Effector CD8-positive, alpha-beta T cell (primary cell): Measurements from ENCODE around the gene MEAF6.

Source experiments
- DNase-seq: peaks from one replicate; lab custom pipeline; 2025; lab: John Stamatoyannopoulos, UW

The MEAF6 gene

DNA sequence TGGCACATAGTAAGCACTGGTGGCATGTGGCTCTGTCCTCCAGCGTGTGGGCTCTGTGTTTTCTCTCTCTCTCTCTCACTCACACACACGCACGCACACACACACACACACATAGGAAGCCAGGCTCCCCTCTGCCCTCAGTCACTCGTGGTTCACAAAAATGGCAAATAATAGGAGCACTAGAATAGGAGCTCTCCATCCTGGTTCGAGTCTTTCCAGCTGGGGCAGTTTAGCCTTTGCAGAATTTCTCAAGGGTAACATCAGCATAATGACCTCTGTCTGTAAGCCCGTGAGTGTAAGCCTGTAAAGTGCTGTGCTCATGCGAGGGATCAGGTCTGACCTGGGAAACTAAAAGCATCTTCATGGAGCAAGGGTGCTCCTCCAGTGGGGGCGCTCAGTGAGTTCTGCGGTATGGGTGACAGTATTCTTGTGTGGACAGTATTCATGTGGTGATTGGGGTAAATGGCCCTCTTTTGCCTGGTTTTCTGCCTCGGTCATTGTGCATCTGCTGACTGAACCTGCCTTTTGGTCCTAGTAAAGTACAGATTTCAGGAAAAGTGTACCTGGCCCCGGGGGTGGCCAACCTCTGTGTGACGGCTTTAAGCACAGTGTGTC is 41.0 kb downstream of the MEAF6 start:
- no peak for DNase-seq

DNA sequence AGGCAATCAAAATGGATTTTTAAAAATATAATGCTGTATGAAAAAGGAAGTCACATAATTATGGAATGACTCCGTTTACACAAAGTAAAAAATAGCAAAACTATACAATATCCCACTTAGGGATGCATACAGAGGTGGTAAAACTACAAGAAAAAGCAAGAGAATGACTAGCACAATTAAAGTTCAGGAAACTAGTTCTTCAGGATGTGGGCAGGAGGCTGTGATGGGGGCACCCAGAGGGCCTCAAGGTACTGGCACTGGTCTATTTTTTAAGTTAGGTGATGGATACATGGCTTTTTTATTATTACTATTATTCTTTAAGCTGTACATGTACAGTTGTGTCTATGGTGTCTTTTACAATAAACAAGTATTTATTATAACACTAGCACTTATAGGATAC is 41.6 kb downstream of the MEAF6 start:
- no peak for DNase-seq

DNA sequence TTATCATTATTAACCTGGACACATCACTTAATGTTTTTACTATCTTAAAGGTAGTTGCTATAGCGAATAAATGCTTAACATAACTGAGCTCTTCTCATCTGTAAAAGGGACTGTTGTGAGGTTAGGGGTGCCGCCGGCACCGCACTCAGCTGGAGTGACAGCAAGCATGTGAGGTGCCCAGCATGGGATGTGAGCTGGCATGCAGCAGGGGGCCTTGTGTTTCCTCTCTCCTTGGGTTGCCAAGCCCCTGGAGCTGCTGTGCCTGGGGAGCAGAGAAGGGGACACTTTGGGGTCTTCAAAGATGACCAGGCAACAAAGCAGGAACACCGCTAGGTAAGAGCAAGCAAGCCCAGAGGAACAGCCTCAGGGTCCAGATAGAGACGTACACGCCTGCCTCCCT is 42.3 kb downstream of the MEAF6 start:
- no peak for DNase-seq

GRCh38 chr1:37471345-37472231 is 43.0 kb downstream of the MEAF6 start:
- DNase-seq = no peak

DNA sequence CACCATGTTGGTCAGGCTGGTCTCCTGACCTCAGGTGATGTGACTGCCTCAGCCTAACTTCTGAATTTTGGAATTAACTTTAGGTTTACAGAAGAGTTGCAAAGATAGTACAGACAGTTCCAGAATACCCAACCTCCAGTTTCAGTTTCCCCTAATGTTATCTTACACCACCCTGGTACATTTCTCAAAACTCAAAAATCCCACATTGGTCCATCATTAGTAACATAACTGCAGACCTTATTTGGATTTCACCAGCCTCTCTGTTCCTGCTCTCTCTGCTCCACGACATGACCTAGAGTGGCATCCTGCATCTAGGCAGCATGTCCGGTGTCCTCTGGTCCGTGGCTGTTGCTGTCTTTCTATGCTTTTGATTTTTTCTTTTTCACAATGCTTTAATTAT is 45.2 kb downstream of the MEAF6 start:
- DNase-seq = no peak

GRCh38 chr1:37468037-37468436 is 46.5 kb downstream of the MEAF6 start:
- DNase-seq = no peak

- DNase-seq = no peak
These were observed 48.7 kb downstream of the MEAF6 start for GRCh38 chr1:37465593-37466517.

DNA sequence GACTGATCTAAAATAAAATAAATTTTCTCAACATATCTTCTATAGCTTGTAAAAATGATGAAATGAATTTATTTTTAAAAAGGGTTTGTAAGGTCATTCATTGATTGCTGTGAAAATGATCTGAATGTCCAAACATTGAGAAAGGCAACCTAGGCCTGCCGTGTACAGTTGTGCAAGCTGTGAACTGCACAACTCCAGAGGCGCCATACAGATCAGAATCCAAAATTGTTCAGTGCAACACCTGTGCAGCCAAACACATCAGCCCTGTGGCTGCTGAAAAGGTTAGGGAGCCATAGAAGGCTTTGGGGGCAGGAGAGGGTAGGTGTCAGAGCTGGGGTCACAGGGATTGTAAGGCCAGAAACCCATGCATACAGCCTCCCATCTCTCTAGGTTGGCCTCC is 50.1 kb downstream of the MEAF6 start:
- no peak for DNase-seq

DNA sequence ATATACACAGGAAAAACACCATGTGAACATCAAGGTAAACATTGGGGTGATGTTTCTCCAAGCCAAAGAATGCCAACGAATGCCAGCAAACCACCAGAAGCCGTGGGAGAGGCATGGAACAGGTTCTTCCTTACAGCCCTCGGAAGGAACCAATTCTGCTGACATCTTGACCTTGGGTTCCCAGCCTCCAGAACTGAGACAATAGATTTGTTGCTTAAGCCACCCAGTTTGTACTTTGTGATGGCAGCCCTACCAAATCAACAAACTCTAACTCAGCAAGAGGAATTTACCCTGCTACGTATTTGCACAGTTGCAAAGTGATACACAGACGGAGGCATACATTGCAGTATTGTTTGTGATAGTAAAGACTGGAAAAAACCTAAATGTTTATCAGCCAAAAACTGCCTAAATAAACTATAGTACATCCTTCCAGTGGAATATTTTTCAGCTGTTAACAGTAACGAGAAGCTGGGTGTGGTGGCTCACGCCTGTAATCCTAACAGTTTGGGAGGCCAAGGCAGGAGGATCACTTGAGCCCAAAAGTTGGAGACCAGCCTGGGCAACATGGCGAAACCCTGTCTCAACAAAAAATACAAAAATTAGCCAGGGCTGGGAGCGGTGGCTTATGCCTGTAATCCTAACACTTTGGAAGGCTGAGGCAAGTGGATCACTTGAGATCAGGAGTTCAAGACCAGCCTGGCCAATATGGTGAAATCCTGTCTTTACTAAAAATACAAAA is 52.7 kb downstream of the MEAF6 start:
- DNase-seq = no peak

DNA sequence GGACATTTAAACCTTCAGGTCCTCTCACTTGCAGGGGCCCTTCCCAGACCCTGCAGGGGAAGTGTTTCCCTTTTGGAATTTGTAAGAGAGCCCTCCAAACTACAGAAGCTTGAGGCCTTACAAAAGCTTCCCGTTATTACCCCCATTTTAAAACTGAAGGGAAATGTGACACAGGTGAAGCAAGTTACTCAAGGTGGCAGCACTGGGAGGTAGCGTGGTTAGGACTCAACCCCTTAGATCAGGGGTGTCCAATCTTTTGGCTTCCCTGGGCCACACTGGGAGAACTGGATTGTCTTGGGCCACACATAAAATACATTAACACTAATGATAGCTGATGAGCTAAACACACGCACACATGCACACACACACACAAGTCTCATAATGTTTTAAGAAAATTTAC is 56.0 kb downstream of the MEAF6 start:
- no peak for DNase-seq

- no peak for DNase-seq
These were observed 58.0 kb downstream of the MEAF6 start for GRCh38 chr1:37456614-37457013.

DNA sequence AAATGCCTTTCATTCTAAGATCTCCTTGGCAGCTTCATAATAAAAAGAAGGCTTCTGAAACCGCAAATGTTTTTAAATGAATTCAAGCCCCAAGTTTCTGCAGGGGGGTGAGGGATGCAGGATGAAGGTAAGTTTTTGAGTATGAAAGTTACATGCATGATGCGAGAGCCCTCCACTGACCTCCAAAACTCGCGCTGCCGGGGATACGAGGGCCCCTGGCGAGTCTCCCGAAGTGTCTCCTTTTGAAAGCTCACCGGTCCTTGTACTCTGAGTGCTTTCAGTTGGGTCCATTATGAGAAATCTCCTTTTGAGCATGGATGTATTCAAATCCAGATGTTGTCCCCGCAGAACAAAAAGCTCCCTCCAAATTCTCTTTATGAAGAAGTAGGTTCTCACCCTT is 59.0 kb downstream of the MEAF6 start:
- no peak for DNase-seq

GRCh38 chr1:37453647-37454046 is 60.9 kb downstream of the MEAF6 start:
- DNase-seq = no peak

GRCh38 chr1:37452416-37452815 is 62.1 kb downstream of the MEAF6 start:
- DNase-seq = no peak

DNA sequence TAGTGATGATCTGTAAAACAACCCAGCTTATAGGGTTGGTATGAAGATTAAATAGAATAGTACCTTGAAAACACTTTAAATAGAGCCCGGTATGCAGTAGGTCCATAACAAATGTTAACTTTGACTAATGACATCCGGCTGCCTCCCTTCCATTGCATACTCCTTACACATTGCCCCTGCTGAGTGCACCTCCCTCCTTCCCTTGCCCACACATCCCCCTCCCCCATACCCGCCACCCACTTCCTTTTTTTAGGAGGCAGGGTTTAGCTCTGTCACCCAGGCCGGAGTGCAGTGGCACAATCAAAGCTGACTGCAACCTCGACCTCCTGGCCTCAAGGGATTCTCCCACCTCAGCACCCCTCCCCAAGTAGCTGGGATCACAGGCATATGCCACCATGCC is 64.6 kb downstream of the MEAF6 start:
- DNase-seq = no peak

GRCh38 chr1:37448691-37449417 is 65.7 kb downstream of the MEAF6 start:
- DNase-seq = no peak

DNA sequence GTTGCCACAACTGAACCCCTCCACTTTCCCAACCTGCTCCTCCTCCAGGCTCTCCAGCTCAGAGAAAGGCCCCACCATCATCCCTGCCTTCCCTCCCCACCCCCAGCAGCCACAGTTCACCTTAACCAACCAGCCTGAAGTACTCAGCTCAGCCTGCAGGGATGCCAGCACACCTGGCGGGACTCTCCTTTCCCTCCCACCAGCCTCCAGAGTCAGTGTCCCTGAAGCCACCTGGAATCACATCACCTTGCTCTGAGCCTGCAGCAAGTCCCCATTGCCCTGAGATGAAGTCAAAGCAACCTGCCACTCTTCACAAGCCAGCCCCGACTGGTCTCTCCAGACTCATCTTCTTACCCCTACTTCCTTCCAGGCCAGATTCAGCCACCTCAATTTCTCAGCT is 66.4 kb downstream of the MEAF6 start:
- DNase-seq = no peak

DNA sequence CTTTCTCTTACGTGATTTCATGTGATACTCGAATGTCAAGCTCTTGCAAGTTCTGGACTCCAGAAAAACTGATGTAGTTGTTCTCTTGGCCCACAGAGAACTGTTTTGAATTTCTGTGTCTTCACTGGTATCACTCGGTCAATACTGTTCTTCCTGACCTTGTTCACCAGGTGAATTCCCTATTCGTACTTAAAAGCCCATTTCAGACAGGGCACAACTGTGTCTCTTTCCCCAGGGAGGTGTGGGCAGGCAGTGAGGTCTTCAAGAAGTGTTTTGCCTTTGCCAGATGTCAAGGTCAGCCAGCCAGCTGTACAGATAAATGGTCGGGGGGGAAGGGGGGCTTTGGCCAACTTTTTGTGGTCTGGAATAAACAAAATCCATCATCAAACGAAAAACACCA is 67.7 kb downstream of the MEAF6 start:
- no peak for DNase-seq

GRCh38 chr1:37442644-37443043 is 71.9 kb downstream of the MEAF6 start:
- DNase-seq = no peak
